Thyroid gland (tissue), 4 donors: Measurements from ENCODE around the gene MAVS.

ENCODE experiments used
- POLR2A ChIP-seq, 2 donors: fragments of 450-650 bp; IDR thresholded peaks; one replicate each; pipeline ENCODE4 v1.6.1; 2017; ENCODE audit warnings: antibody characterized with exemption in 2 of 2, mild to moderate bottlenecking in 2 of 2, moderate library complexity in 1 of 2
- TF ChIP-seq, protein P1 (sequence below), 6 experiments: fragments of 200-600 bp in 3 of 6; fragments of 450-650 bp in 3 of 6; sonication (generic) in 3 of 6; IDR thresholded peaks; one replicate each; pipeline ENCODE4 v1.5.1; 2016 to 2019; ENCODE audit warnings: antibody characterized with exemption in 6 of 6, mild to moderate bottlenecking in 2 of 6, inconsistent platforms in 1 of 6, moderate library complexity in 1 of 6

DNA sequence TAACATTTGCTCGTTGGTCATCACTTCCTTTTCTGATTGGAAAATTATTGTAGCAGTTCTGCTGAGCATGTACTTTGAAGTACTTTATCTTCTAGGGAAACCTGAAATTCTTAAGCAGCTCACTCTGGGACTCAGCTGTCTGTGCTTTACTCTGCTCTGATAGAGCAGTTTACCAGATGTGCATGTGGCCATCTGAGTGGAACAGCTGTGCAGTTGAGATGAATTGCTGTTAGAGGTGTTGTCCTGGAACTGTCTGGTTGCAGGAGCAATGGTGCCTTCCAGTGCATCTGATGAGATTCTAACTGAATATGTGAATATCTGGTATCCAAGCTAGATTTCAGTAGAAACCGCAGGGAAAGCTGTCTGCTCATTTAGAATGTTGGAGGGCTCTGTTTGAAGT is 69.7 kb downstream of the MAVS start:
- TF ChIP-seq POLR2A (IDR thresholded peaks at IDR 0.05) = no peak
- TF ChIP-seq, protein P1, sequence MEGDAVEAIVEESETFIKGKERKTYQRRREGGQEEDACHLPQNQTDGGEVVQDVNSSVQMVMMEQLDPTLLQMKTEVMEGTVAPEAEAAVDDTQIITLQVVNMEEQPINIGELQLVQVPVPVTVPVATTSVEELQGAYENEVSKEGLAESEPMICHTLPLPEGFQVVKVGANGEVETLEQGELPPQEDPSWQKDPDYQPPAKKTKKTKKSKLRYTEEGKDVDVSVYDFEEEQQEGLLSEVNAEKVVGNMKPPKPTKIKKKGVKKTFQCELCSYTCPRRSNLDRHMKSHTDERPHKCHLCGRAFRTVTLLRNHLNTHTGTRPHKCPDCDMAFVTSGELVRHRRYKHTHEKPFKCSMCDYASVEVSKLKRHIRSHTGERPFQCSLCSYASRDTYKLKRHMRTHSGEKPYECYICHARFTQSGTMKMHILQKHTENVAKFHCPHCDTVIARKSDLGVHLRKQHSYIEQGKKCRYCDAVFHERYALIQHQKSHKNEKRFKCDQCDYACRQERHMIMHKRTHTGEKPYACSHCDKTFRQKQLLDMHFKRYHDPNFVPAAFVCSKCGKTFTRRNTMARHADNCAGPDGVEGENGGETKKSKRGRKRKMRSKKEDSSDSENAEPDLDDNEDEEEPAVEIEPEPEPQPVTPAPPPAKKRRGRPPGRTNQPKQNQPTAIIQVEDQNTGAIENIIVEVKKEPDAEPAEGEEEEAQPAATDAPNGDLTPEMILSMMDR (IDR thresholded peaks at IDR 0.05) = no peak
